GM18520 (cell line): Measurements from ENCODE around the gene SOCS2.
A peak's percentile ranks its signal among the peaks of the same experiment; 100 is the strongest.
"Not testable (repeated sequence)": the region's sequence is repeated elsewhere in the genome, so short reads cannot be mapped to it uniquely, and the experiment has no call there.

Source experiments
- ATAC-seq: cut with Tn5 transposase; IDR thresholded peaks from one replicate; pipeline ENCODE4 v1.9.1; 2021; ENCODE audit not compliant: unreplicated experiment

SOCS2 gene

DNA sequence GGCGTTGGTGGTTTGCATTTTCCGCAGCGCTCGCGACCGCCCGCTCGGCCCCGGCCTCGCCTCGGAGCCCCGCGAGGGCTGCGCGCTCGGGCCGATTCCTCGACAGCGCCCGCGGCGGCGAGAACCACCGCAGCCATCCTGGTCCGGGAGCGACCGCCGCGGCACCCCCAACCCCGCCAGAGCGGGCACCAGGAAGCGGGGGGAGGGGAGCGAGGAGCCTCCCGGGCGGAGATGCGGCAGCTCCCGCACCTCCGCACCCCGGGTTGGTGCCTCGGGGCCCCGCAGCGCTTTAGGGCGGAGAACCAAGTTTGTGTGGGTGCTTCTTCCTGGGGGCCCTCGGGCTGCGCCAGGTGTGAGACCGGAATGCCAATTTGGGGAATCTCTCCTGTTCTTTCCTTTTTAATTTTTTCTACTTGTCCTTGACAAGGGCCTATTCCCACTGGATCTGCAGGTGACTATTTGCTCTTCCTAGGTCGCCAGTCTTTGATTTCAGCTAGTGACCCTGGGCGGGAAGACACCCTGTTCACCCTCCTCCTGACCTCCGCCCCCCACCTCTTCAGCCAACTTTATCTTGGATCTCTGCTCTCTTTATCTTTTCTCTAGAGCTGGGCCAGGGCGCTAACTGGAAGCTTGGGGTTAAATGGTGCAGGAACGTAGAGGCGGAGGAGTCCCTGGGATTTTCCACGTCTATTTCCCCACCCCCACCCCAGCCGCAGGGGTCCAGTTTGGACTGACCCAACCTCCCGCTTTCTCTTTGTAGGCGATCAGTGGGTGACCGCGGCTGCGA lies at the start of gene SOCS2:
Gene SOCS2, plus strand, starts transcription at position 751 of the 787 bp plus-strand sequence. CDS start 223 bp downstream, outside the sequence.
- ATAC-seq = no peak

DNA sequence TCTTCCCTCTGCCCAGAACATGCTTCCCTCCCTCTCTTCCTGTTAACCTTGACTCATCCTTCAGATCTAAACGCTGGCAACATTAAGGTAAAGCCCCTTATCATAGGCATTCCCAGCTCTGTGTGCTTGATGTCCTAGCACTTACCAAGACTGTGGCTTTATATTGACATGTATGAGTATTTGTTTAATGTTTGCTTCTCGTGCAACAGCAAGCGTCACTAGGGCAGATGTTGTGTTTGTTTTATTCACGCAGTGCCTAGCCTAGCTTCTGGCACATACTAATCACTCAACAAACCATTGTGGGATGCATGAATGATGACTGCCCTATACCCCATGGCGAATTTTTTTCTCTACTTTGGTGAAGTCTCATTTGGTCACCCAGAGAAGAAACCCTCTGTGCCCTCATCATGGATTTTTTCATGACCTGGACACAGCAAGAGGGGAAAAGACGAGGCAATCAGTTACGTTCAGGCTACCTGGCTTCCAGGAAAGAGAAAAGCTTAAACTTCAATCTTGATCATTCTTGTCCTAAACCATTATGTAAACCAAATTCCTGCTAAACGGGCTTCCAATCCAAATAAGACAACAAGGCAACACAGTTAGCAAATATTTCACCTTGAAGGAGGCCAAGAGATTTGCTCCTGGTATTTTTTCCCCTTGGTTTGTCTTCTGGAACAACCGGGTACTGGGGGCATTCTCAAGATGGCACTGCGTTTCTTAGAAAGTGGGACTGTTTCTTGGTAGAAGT lies 47.9 kb upstream of the SOCS2 start:
- no peak for ATAC-seq

DNA sequence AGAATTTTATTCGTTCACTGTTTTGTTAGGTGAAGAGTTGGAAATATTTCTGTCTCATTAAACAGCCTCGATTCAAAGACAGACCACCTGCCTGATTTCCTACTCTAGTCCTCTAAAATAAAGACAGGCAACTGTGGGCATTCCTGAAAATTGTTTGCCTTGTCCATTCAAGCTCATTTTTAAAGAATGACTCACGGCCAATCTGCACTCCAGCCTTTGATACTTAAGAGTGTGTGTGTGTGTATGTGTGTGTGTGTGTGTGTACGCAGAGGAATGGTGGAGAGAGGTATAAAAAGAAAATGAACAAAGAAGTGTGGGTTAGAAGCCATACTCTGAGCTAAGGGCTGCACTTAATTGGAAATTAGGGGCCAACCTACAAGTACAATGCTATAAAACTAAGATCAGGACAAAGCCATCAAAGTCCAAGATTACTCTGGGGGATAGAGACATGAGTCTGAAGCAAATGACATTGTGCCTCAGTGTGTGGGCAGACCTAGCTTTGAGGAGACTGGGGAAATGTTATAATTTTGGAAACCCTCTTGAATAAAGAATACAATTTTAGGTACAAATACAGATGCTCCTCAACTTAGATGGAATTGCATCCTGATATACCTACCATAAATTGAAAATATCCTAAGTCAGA lies 45.6 kb upstream of the SOCS2 start:
- no peak for ATAC-seq

- no peak for ATAC-seq
Measured at GRCh38 chr12:93530358-93530757, 42.1 kb upstream of the SOCS2 start.

DNA sequence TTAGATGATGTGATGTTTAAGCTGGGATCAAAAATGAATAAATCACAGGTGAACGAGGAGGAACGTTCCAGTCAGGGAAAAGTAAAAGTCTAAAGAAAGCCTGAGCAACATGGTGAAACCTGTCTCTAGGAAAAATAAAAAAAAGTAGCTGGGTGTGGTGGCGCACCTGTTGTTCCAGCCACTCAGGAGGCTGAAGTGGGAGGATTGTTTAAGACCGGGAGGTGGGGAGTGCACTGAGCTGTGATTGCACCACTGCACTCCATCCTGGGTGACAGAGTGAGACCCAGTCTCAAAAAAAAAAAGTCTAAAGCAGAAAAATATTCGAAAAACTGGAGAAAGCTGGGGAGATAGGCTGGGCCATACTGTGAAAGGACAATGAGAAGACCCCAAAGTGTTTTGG lies 39.2 kb upstream of the SOCS2 start:
- ATAC-seq = no peak

DNA sequence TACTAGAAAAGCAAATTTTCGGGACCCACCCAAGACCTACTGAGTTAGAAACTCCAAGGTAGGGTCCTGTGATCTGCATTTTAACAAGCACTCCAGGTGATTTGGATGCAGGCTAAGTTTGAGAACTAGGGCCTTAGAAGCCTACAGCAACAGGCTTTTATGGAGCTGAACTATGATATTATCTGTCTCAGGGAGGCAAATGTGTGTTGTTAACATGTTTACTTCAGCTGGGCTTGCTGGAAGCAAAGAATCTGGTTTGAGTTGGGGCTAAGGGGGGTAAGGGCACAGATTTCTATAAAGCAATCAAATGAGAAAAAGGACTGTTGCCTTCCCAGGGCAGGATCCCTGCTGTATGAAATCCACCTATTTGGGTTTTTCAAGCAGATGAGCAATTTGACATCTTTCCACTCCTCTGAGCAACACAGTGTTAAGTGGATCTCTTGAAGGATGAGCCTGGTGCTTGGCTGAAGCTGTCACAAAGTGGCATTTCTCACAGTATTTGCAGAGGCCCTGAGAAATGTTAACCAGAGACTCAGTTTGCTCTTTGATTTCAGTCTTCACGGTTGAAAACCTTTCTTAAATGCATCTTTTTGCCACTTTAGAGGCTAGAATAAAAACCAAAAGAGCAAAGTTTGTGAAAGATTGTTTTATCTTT lies 36.2 kb upstream of the SOCS2 start:
- ATAC-seq = no peak

DNA sequence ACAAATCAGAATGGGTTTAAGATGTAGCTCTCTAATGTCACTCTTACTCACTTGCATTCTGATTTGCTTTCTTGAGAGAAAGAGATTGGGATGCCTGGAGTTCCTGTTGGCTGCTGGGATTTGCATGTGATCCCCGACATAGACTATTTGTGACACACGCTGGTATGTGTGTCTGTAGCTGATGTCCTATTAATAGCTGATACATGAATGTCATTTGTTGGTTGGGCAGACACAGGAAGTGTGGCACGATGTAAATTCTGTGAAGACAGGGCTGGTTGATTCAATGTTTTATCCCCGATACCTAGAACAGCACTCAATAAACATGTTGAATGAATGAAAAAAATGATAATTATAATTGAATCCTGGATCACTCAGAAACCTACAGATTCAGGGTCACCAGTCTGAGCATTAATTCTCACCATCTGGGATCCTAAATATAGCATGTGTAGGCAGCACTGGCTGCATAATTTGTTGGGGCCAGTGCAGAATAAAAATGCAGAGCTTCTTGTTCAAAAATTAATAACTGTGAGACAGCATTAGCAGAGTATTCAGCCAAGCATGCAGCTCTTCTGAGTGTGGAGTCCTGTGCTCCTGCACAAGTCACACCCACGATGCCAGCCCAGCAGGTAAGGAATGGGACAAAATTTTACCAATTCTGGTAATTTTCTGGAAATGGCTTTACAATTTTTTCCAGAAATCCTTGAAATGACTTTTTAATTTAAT lies 35.5 kb upstream of the SOCS2 start:
- peak; percentile 63 for ATAC-seq

GRCh38 chr12:93537769-93538168 lies 34.7 kb upstream of the SOCS2 start:
- no peak for ATAC-seq

GRCh38 chr12:93539821-93540220 lies 32.7 kb upstream of the SOCS2 start:
- ATAC-seq = no peak

GRCh38 chr12:93540466-93540865 lies 32.0 kb upstream of the SOCS2 start:
- ATAC-seq = no peak

DNA sequence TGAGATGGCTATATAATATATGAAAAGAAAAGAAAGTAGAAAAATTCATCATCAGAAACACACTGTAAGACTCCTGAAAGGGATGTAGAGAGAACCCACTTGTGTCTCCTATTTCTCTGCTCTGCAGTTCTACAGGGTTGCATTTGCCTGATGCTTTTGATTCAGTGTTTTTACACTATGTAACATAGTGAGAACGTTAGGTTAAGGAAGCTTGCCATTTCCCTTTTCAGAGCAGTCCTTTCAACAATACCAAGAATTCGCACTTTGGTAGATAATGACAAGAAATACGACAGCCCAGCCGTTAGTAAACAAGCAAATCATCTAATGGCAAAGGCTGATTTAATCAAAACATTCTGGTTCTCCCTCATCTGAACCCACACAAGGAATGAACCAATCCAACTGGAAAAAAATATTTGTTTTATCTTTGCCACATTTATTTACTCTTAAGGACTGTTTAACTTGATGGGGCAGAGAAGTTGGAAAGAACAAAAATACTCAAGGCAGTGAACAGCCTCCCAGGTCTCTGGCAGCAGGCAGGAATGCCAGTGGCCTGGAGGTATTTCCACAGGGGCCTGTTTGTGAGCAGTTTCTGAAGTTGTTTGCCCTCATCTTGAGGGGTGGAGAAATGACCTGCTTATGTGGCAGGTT lies 30.8 kb upstream of the SOCS2 start:
- ATAC-seq = no peak

GRCh38 chr12:93547778-93548177 lies 24.7 kb upstream of the SOCS2 start:
- no peak for ATAC-seq

DNA sequence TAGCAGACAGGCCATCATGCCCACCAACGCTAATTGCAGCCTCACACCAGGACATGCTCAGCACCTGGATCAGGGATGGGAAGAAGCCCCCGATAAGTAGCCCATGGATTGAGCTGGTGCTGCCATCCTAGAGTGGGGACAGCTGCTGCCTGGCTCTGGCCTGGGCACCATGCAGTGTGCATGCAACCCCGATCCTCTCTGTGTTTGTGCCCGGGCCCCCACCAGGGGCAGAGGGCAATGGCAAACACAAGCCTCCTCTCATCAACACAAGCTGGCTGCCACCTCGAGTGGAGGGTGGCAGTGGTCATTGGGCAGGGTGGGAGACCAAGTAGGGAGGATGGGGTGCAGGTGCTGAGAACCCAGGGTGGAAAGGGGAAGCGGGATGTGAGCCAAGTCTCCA lies 23.3 kb upstream of the SOCS2 start:
- ATAC-seq = no peak

- ATAC-seq = no peak
Measured at GRCh38 chr12:93550748-93551611, 21.5 kb upstream of the SOCS2 start.

GRCh38 chr12:93552427-93552826 lies 20.0 kb upstream of the SOCS2 start:
- no peak for ATAC-seq

- not testable (repeated sequence) for ATAC-seq
Measured at GRCh38 chr12:93557879-93558278, 14.6 kb upstream of the SOCS2 start.

DNA sequence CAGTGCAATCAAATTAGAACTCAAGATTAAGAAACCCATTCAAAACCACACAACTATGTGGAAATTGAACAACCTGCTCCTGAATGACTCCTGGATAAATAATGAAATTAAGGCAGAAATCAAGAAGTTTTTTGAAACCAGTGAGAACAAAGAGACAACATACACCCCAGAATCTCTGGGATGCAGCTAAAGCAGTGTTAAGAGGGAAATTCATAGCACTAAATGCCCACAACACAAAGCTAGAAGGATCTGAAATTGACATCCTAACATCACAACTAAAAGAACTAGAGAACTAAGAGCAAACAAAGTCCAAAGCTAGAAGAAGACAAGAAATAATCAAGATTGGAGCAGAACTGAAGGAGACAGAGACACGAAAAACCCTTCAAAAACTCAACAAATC lies 13.8 kb upstream of the SOCS2 start:
- not testable (repeated sequence) for ATAC-seq

DNA sequence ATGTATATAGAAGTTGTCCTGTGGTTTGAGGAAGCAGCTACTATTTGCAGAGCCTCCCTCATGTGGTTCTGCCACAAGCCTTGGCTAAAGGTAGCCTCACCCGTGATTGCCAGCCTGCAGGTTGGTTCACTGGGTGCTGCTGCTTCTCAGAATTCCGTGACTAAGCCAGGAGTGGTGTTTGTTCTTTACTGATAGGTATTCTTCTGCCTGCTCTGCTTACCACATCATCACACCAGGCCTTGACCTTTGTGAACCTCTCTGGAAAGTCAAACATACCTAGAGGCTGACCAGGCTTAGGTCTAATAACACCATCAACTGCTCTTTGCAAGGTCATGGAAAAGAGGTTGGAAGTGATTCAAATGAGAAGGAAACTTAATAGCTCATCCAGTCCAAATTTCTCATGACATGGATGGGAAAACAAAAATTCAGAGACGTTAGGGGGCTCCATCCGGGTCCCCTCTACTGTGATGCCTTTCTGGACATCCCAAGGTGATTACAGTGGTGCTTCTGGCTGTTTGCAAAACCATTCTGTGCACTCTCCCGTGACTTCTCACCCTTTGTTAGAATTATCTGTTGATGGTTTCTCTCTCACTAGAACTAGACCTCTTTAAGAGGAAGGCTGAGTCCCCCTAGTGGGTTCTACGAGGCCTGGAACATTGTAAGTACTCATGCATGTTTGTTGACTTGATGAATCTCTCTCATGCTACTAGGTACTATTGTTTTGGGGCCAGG lies 8.5 kb upstream of the SOCS2 start:
- no peak for ATAC-seq

GRCh38 chr12:93565760-93566159 lies 6.7 kb upstream of the SOCS2 start:
- no peak for ATAC-seq
